SK-N-SH (cell line): Measurements from ENCODE around the gene GALNT18. TPM values are rescaled to one million over a fixed set of nuclear protein-coding genes. Genes with fewer than 3 reads are reported as not detected.

ENCODE experiments used
- CTCF ChIA-PET: fragments of 300-600, 350-600 bp; formaldehyde crosslinking; extraction: SDS; loops from one replicate; lab custom pipeline; 2021; lab: Yijun Ruan, JAX
- POLR2A ChIA-PET: fragments of 350-600 bp; sonication (Branson Sonifier 250); formaldehyde crosslinking; extraction: SDS; loops from one replicate; lab custom pipeline; 2020; ENCODE audit warnings: antibody characterized with exemption, inconsistent platforms; lab: Yijun Ruan, JAX
- DNase-seq: peaks from one replicate; pipeline ENCODE4 v3.0.0; 2012
- H2AFZ ChIP-seq: fragments of 200-600 bp; sonication (generic); 2 replicates; pipeline ENCODE4 v1.8.1; 2016; ENCODE audit warnings: antibody characterized with exemption, mild to moderate bottlenecking, low read depth
- H3F3A ChIP-seq: fragments of 200-600 bp; sonication (generic); replicated peaks from 2 replicates; pipeline ENCODE3; 2016; ENCODE audit warnings: antibody characterized with exemption, mild to moderate bottlenecking; ENCODE audit not compliant: insufficient read depth
- H3K27ac ChIP-seq, 2 experiments: fragments of 200-500 bp in 1 of 2; fragments of 200-600 bp in 1 of 2; sonication (Bioruptor generic) in 1 of 2; sonication (generic), shearing (Covaris generic) in 1 of 2; 2 replicates each; pipeline versions ENCODE4 v1.5.1 to v1.6.1; 2014 to 2016; ENCODE audit warnings: low read depth in 2 of 2, inconsistent platforms in 1 of 2, low read length in 1 of 2, mild to moderate bottlenecking in 1 of 2, mixed read lengths in 1 of 2
- H3K27me3 ChIP-seq: fragments of 200-600 bp; sonication (generic), shearing (Covaris generic); 2 replicates; pipeline ENCODE4 v1.6.1; 2016; ENCODE audit warnings: mixed run types; ENCODE audit not compliant: insufficient read depth
- H3K36me3 ChIP-seq, 2 experiments: fragments of 200-500 bp in 1 of 2; fragments of 200-600 bp in 1 of 2; sonication (Bioruptor generic) in 1 of 2; sonication (generic) in 1 of 2; replicated peaks in 1 of 2; 2 replicates each; pipeline versions ENCODE3 to v1.5.1; 2014 to 2016; ENCODE audit warnings: low read length in 1 of 2, mild to moderate bottlenecking in 1 of 2; ENCODE audit not compliant: insufficient read depth in 2 of 2, control insufficient read depth in 1 of 2
- H3K4me1 ChIP-seq, 2 experiments: fragments of 200-500 bp in 1 of 2; fragments of 200-600 bp in 1 of 2; sonication (Bioruptor generic) in 1 of 2; sonication (generic), shearing (Covaris generic) in 1 of 2; 2 replicates each; pipeline versions ENCODE4 v1.5.1 to v1.6.1; 2014 to 2016; ENCODE audit warnings: low read depth in 1 of 2, low read length in 1 of 2, mixed run types in 1 of 2; ENCODE audit not compliant: insufficient read depth in 2 of 2, control insufficient read depth in 1 of 2
- H3K4me2 ChIP-seq: fragments of 200-600 bp; sonication (generic), shearing (Covaris generic); 2 replicates; pipeline ENCODE4 v1.6.1; 2017; ENCODE audit warnings: mixed run types
- H3K4me3 ChIP-seq, 2 experiments: fragments of 200-500 bp in 1 of 2; fragments of 200-600 bp in 1 of 2; sonication (Bioruptor generic) in 1 of 2; sonication (generic), shearing (Covaris generic) in 1 of 2; 2 replicates each; pipeline versions ENCODE4 v1.5.1 to v1.8.1; 2014 to 2016; ENCODE audit warnings: low read depth in 2 of 2, inconsistent platforms in 1 of 2, low read length in 1 of 2, mild to moderate bottlenecking in 1 of 2, mixed read lengths in 1 of 2, moderate library complexity in 1 of 2
- H3K79me2 ChIP-seq: fragments of 200-600 bp; sonication (generic); 2 replicates; pipeline ENCODE4 v1.8.1; 2017; ENCODE audit warnings: mild to moderate bottlenecking; ENCODE audit not compliant: insufficient read depth
- H3K9ac ChIP-seq: fragments of 200-600 bp; sonication (generic); 2 replicates; pipeline ENCODE4 v1.6.1; 2017; ENCODE audit warnings: mixed run types
- H3K9me2 ChIP-seq: fragments of 200-600 bp; sonication (generic); 2 replicates; pipeline ENCODE4 v1.6.1; 2017; ENCODE audit warnings: mixed run types
- H3K9me3 ChIP-seq: fragments of 200-600 bp; sonication (generic); 2 replicates; pipeline ENCODE4 v1.6.1; 2017; ENCODE audit warnings: mixed run types, mild to moderate bottlenecking, moderate library complexity
- H4K20me1 ChIP-seq: fragments of 200-600 bp; sonication (generic); 2 replicates; pipeline ENCODE4 v1.6.1; 2017; ENCODE audit warnings: mild to moderate bottlenecking, mixed run types; ENCODE audit not compliant: insufficient read depth
- ELF1 ChIP-seq: IDR thresholded peaks from 2 replicates; pipeline ENCODE4 v1.4.0; 2012
- EP300 ChIP-seq, 2 experiments: IDR thresholded peaks; 2 replicates each; pipeline versions ENCODE4 v1.4.0 to v1.6.1; 2012; ENCODE audit warnings: borderline replicate concordance in 1 of 2, low read depth in 1 of 2, low read length in 1 of 2
- FOSL2 ChIP-seq: IDR thresholded peaks from 2 replicates; pipeline ENCODE4 v1.4.0; 2012; ENCODE audit warnings: low read depth, mild to moderate bottlenecking, moderate library complexity, borderline replicate concordance
- GABPA ChIP-seq: IDR thresholded peaks from 2 replicates; pipeline ENCODE4 v1.4.0; 2012; ENCODE audit warnings: low read depth, mild to moderate bottlenecking
- MEF2A ChIP-seq: IDR thresholded peaks from 2 replicates; pipeline ENCODE4 v1.4.0; 2012; ENCODE audit warnings: low read depth, borderline replicate concordance
- NRF1 ChIP-seq: IDR thresholded peaks from 2 replicates; pipeline ENCODE4 v1.6.1; 2012; ENCODE audit warnings: low read depth, mild to moderate bottlenecking, low read length
- RCOR1 ChIP-seq: fragments of 150-350 bp; IDR thresholded peaks from 2 replicates; pipeline ENCODE4 v1.6.1; 2017; ENCODE audit warnings: antibody characterized with exemption, low read length
- RFX5 ChIP-seq: IDR thresholded peaks from 2 replicates; pipeline ENCODE4 v1.6.1; 2012; ENCODE audit warnings: mild to moderate bottlenecking, improper control_type of control experiment, low read length
- SIN3A ChIP-seq: IDR thresholded peaks from 2 replicates; pipeline ENCODE4 v1.6.1; 2012; ENCODE audit warnings: low read depth, mild to moderate bottlenecking, low read length, moderate library complexity, borderline replicate concordance
- SMC3 ChIP-seq: IDR thresholded peaks from 2 replicates; pipeline ENCODE4 v1.6.1; 2012; ENCODE audit warnings: low read depth, low read length, improper control_type of control experiment
- TAF1 ChIP-seq: IDR thresholded peaks from 2 replicates; pipeline ENCODE4 v1.6.1; 2012; ENCODE audit warnings: low read depth, mild to moderate bottlenecking, low read length, moderate library complexity, borderline replicate concordance
- WGBS: methylation state at CpG from one replicate; pipeline ENCODE4 v1.1.6; 2017; ENCODE audit warnings: low lambda C conversion rate; 5-methylcytosine and 5-hydroxymethylcytosine counted together
- polyA plus RNA-seq, 3 experiments: library from polyadenylated mRNA; depleted of rRNA; stranded (reverse); fragments of >200 nt; gene quantifications; 2 replicates each; pipeline ENCODE4 v1.2.3, GENCODE V29; 2012
- TF ChIP-seq, protein P1 (sequence below): IDR thresholded peaks from 2 replicates; pipeline ENCODE4 v1.4.0; 2012; ENCODE audit warnings: low read depth, borderline replicate concordance
- TF ChIP-seq, protein P2 (sequence below): fragments of 150-350 bp; IDR thresholded peaks from 2 replicates; pipeline ENCODE4 v1.6.1; 2016; ENCODE audit warnings: mild to moderate bottlenecking, low read depth, low read length
- TF ChIP-seq, protein P3 (sequence below): IDR thresholded peaks from 2 replicates; pipeline ENCODE4 v1.4.0; 2012; ENCODE audit warnings: low read depth
- TF ChIP-seq, protein P4 (sequence below): IDR thresholded peaks from 2 replicates; pipeline ENCODE4; 2012
- TF ChIP-seq, protein P5 (sequence below): IDR thresholded peaks from 2 replicates; pipeline ENCODE4 v1.6.1; 2012; ENCODE audit warnings: mild to moderate bottlenecking, low read depth, low read length, moderate library complexity

Gene GALNT18
- polyA plus RNA-seq, 1 of the 3 experiments (the other 2 are of a cell fraction) = 0.64 TPM

DNA sequence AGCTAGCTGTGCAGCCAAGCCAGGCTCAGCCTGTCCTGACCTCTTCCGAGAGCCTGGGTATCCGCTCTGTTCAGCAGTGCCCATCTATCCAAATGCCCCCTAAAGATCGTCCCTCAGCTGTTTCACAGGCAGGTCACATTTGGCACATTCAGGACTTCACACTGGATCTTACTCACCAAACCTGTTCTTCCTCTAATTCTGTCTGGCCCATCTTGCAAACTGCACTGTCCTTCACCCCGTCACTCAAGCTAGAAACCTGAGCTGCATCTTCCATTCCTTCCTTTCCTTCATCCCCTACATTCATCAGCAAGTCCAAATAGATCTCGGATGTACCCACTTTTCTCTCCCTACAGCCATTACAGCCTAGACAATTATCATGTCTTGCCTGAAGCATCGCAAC, 208.0 kb downstream of the GALNT18 start:
- ChIA-PET POLR2A (interaction anchor here (0.7 kb wide), 1 partner anchor 32 kb away, joined by 3 read pairs; no protein-coding TSS in a partner anchor), CTCF (interaction anchor here (1.1 to 1.7 kb wide), 2 partner anchors 12 to 374 kb away, joined by 3 to 4 read pairs; no protein-coding TSS in a partner anchor)
- Histone ChIP-seq H3K4me2 (no peak overlapping the region), H3K9me2 (no peaks in the 10 kb centered on the region), H3F3A (no peaks in the 10 kb centered on the region), H2AFZ (no peak overlapping the region), H3K4me3 (no peak overlapping the region), H4K20me1 (no peaks in the 10 kb centered on the region), H3K27me3 (peaks cover 4% of the 10 kb centered on the region; the same call in 1 of the 2 replicates), H3K27ac (no peak overlapping the region), H3K4me1 (peaks cover 0 to 36% of the 10 kb centered on the region in 2 experiments; a peak in 1 of 4 replicates), H3K9me3 (no peaks in the 10 kb centered on the region), H3K9ac (no peak overlapping the region), H3K36me3 (no peaks in the 10 kb centered on the region), H3K79me2 (no peaks in the 10 kb centered on the region)
- DNase-seq = no peak
- WGBS = 66% methylated on average over 6 of the region's 6 CpGs
- TF ChIP-seq RFX5 (no peak), ELF1 (no peak), SIN3A (no peak), SMC3 (no peak), GABPA (no peak), TAF1 (no peak), EP300 (IDR thresholded peaks at IDR 0.05; ENCODE audit: borderline replicate concordance in 1 of 2, low read depth in 1 of 2, low read length in 1 of 2) (no peak), FOSL2 (no peak), MEF2A (no peak), RCOR1 (no peak), NRF1 (no peak)
- TF ChIP-seq, protein P1, sequence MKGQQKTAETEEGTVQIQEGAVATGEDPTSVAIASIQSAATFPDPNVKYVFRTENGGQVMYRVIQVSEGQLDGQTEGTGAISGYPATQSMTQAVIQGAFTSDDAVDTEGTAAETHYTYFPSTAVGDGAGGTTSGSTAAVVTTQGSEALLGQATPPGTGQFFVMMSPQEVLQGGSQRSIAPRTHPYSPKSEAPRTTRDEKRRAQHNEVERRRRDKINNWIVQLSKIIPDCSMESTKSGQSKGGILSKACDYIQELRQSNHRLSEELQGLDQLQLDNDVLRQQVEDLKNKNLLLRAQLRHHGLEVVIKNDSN = no peak
- TF ChIP-seq, protein P2, sequence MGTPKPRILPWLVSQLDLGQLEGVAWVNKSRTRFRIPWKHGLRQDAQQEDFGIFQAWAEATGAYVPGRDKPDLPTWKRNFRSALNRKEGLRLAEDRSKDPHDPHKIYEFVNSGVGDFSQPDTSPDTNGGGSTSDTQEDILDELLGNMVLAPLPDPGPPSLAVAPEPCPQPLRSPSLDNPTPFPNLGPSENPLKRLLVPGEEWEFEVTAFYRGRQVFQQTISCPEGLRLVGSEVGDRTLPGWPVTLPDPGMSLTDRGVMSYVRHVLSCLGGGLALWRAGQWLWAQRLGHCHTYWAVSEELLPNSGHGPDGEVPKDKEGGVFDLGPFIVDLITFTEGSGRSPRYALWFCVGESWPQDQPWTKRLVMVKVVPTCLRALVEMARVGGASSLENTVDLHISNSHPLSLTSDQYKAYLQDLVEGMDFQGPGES = no peak
- TF ChIP-seq, protein P3, sequence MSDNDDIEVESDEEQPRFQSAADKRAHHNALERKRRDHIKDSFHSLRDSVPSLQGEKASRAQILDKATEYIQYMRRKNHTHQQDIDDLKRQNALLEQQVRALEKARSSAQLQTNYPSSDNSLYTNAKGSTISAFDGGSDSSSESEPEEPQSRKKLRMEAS = no peak
- TF ChIP-seq, protein P4, sequence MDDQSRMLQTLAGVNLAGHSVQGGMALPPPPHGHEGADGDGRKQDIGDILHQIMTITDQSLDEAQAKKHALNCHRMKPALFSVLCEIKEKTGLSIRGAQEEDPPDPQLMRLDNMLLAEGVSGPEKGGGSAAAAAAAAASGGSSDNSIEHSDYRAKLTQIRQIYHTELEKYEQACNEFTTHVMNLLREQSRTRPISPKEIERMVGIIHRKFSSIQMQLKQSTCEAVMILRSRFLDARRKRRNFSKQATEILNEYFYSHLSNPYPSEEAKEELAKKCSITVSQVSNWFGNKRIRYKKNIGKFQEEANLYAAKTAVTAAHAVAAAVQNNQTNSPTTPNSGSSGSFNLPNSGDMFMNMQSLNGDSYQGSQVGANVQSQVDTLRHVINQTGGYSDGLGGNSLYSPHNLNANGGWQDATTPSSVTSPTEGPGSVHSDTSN = no peak
- TF ChIP-seq, protein P5, sequence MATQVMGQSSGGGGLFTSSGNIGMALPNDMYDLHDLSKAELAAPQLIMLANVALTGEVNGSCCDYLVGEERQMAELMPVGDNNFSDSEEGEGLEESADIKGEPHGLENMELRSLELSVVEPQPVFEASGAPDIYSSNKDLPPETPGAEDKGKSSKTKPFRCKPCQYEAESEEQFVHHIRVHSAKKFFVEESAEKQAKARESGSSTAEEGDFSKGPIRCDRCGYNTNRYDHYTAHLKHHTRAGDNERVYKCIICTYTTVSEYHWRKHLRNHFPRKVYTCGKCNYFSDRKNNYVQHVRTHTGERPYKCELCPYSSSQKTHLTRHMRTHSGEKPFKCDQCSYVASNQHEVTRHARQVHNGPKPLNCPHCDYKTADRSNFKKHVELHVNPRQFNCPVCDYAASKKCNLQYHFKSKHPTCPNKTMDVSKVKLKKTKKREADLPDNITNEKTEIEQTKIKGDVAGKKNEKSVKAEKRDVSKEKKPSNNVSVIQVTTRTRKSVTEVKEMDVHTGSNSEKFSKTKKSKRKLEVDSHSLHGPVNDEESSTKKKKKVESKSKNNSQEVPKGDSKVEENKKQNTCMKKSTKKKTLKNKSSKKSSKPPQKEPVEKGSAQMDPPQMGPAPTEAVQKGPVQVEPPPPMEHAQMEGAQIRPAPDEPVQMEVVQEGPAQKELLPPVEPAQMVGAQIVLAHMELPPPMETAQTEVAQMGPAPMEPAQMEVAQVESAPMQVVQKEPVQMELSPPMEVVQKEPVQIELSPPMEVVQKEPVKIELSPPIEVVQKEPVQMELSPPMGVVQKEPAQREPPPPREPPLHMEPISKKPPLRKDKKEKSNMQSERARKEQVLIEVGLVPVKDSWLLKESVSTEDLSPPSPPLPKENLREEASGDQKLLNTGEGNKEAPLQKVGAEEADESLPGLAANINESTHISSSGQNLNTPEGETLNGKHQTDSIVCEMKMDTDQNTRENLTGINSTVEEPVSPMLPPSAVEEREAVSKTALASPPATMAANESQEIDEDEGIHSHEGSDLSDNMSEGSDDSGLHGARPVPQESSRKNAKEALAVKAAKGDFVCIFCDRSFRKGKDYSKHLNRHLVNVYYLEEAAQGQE = no peak
